ENCODE data around the gene COL26A1. TPM values are rescaled to one million over a fixed set of nuclear protein-coding genes. Genes with fewer than 3 reads are reported as not detected.

The COL26A1 gene
- total RNA-seq, 6 donors from 2014 or later = 0.20 to 1.0 (median 0.30) TPM; not detected in 2

- no peaks in the 10 kb centered on the region for H3K27me3 ChIP-seq
- no peaks in the 10 kb centered on the region for H3K9me3 ChIP-seq
- H3K27ac ChIP-seq = no peak overlapping the region
- ATAC-seq (ENCODE audit: low FRiP score in 2 of 2) (no peak), DNase-seq (no peak)
- H3K4me3 ChIP-seq = no peak overlapping the region
- TF ChIP-seq, protein P1, sequence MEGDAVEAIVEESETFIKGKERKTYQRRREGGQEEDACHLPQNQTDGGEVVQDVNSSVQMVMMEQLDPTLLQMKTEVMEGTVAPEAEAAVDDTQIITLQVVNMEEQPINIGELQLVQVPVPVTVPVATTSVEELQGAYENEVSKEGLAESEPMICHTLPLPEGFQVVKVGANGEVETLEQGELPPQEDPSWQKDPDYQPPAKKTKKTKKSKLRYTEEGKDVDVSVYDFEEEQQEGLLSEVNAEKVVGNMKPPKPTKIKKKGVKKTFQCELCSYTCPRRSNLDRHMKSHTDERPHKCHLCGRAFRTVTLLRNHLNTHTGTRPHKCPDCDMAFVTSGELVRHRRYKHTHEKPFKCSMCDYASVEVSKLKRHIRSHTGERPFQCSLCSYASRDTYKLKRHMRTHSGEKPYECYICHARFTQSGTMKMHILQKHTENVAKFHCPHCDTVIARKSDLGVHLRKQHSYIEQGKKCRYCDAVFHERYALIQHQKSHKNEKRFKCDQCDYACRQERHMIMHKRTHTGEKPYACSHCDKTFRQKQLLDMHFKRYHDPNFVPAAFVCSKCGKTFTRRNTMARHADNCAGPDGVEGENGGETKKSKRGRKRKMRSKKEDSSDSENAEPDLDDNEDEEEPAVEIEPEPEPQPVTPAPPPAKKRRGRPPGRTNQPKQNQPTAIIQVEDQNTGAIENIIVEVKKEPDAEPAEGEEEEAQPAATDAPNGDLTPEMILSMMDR (IDR thresholded peaks at IDR 0.05) = no peak
- TF ChIP-seq EP300 (IDR thresholded peaks at IDR 0.05) = no peak
- TF ChIP-seq POLR2AphosphoS5 (IDR thresholded peaks at IDR 0.05) = no peak
- no peak for TF ChIP-seq POLR2A (IDR thresholded peaks at IDR 0.05)
- no peaks in the 10 kb centered on the region for H3K36me3 ChIP-seq
- H3K4me1 ChIP-seq = no peaks in the 10 kb centered on the region
- 89 to 91% methylated on average over 3 of the region's 3 CpGs for WGBS, 2 donors
These were observed 31.2 kb downstream of the COL26A1 start for GRCh38 chr7:101393865-101394264.

DNA sequence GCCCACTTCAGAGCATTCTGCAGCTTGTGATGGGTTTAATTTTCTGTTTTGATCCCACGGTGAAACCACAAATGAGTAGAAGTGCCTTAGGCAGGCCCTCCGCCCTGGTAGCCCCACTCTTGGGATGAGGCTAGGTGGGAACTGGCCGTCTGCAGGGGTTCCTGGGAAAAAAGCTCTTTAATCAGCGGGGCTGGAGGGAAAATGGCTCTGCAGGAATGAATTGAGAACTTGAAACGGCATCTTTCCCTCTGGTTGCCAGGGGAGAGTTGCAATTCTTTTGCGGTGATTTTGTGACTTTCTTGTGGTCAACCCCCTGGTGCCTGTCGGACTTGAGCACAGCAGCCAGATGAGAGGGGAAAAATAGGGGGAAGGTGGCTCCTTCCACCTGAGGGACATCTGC, 32.7 kb downstream of the COL26A1 start:
- Histone ChIP-seq H3K4me3 (no peak overlapping the region), H3K36me3 (no peaks in the 10 kb centered on the region), H3K4me1 (no peaks in the 10 kb centered on the region), H3K9me3 (no peaks in the 10 kb centered on the region), H3K27ac (no peak overlapping the region), H3K27me3 (no peaks in the 10 kb centered on the region)
- WGBS, 2 donors = 76 to 77% methylated on average over 7 of the region's 7 CpGs
- no peak for ATAC-seq (ENCODE audit: low FRiP score in 2 of 2)
- no peak for TF ChIP-seq POLR2AphosphoS5 (IDR thresholded peaks at IDR 0.05)
- TF ChIP-seq, protein P1 (IDR thresholded peaks at IDR 0.05) = no peak
- TF ChIP-seq EP300 (IDR thresholded peaks at IDR 0.05) = no peak
- TF ChIP-seq POLR2A (IDR thresholded peaks at IDR 0.05) = no peak
- DNase-seq = no peak

DNA sequence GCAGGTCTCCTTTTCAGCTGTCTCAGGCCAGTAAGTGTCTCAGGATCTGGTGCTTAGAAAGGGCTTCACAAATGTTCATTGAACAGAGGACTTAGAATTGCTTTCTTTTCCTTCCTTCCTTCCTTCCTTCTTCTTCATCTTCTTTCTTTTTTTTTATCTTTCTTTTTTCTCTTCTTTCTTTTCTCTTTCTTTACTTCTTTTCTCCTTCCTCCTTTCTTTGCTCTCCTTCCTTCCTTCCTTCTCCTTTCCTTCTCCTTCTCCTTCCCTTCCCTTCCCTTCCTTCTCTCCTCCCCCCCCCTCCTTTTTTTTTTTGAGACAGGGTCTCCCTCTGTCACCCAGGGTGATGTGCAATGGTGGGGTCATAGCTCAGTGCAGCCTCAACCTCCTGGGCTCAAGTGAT, 34.6 kb downstream of the COL26A1 start:
- Histone ChIP-seq H3K27ac (no peak overlapping the region), H3K4me1 (peaks cover 0 to 4% (median 0%) of the 10 kb centered on the region in 4 donors), H3K4me3 (no peak overlapping the region), H3K9me3 (no peaks in the 10 kb centered on the region), H3K27me3 (no peaks in the 10 kb centered on the region), H3K36me3 (no peaks in the 10 kb centered on the region)
- ATAC-seq (ENCODE audit: low FRiP score in 2 of 2) (no peak), DNase-seq (no peak)
- TF ChIP-seq, protein P1 (IDR thresholded peaks at IDR 0.05) = no peak
- TF ChIP-seq POLR2A (IDR thresholded peaks at IDR 0.05) = no peak
- no peak for TF ChIP-seq POLR2AphosphoS5 (IDR thresholded peaks at IDR 0.05)
- no peak for TF ChIP-seq EP300 (IDR thresholded peaks at IDR 0.05)

DNA sequence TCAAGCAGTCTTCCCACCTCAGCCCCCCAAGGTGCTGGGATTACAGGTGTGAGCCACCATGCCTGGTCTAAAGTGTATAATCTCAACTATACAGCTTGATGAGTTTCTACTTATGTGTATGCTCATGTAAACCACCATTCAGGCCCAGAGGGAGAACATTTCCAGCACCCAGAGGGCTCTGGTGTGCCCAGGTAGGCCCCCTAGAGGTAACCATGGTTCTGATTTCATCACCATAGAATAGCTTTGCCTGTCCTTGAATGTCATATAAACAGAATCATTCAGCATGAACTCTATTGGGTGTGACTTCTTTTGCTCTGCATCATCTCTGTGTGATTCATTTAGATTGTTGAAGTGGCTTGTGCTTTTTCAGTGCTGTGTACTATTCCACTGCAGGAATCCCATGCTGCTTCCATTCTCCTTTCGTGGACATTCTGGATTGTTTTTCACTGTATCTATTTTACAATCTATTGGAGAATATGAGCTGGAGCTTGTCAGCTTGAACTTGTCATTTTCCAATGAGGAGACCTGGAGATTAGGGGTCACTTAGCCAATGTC, 35.2 kb downstream of the COL26A1 start:
- Histone ChIP-seq H3K9me3 (no peaks in the 10 kb centered on the region), H3K4me1 (peaks cover 0 to 4% (median 0%) of the 10 kb centered on the region in 4 donors), H3K27ac (no peak overlapping the region), H3K36me3 (no peaks in the 10 kb centered on the region), H3K27me3 (no peaks in the 10 kb centered on the region), H3K4me3 (no peak overlapping the region)
- TF ChIP-seq EP300 (IDR thresholded peaks at IDR 0.05) = no peak
- TF ChIP-seq, protein P1 (IDR thresholded peaks at IDR 0.05) = no peak
- no peak for TF ChIP-seq POLR2AphosphoS5 (IDR thresholded peaks at IDR 0.05)
- TF ChIP-seq POLR2A (IDR thresholded peaks at IDR 0.05) = no peak
- 63 to 69% methylated on average over 1 of the region's 1 CpG for WGBS, 2 donors
- no peak for ATAC-seq (ENCODE audit: low FRiP score in 2 of 2)
- no peak for DNase-seq
